Astrocyte (in vitro differentiated cells and primary cell): Measurements from ENCODE around the gene RASGRP3. TPM values are rescaled to one million over a fixed set of nuclear protein-coding genes. Genes with fewer than 3 reads are reported as not detected.
A peak's percentile ranks its signal among the peaks of the same experiment; 100 is the strongest.

Source experiments
- DNase-seq: peaks from one replicate; pipeline ENCODE4 v3.0.0-alpha.2; 2010; ENCODE audit warnings: low read depth
- FAIRE-seq: peaks from 2 replicates; lab custom pipeline; 2011; peaks lifted over from hg19 to GRCh38; lab: Jason Lieb, UNC
- H2AFZ ChIP-seq: 2 replicates; pipeline ENCODE4 v1.6.0; 2012; ENCODE audit warnings: low read depth, low read length, inconsistent platforms
- H3K27ac ChIP-seq: 2 replicates; pipeline ENCODE4 v1.5.1; 2011; ENCODE audit warnings: low read depth, low read length, inconsistent platforms
- H3K27me3 ChIP-seq: 2 replicates; pipeline ENCODE4 v1.6.0; 2011; ENCODE audit warnings: low read length, inconsistent platforms; ENCODE audit not compliant: insufficient read depth
- H3K36me3 ChIP-seq: 2 replicates; pipeline ENCODE4 v1.5.1; 2011; ENCODE audit warnings: low read length, inconsistent platforms; ENCODE audit not compliant: insufficient read depth
- H3K4me1 ChIP-seq: 2 replicates; pipeline ENCODE4 v1.5.1; 2011; ENCODE audit warnings: low read length, inconsistent platforms; ENCODE audit not compliant: insufficient read depth
- H3K4me2 ChIP-seq: 2 replicates; pipeline ENCODE4 v1.6.0; 2012; ENCODE audit warnings: low read length, inconsistent platforms
- H3K4me3 ChIP-seq: 2 replicates; pipeline ENCODE4 v1.5.1; 2011; ENCODE audit warnings: low read depth, mild to moderate bottlenecking, low read length, inconsistent platforms; ENCODE audit not compliant: insufficient read depth
- H3K79me2 ChIP-seq: 2 replicates; pipeline ENCODE4 v1.6.0; 2012; ENCODE audit warnings: mild to moderate bottlenecking, low read length, inconsistent platforms; ENCODE audit not compliant: insufficient read depth
- H3K9ac ChIP-seq: 2 replicates; pipeline ENCODE4 v1.6.0; 2012; ENCODE audit warnings: mild to moderate bottlenecking, low read length, inconsistent platforms
- H3K9me3 ChIP-seq: 2 replicates; pipeline ENCODE4 v1.5.1; 2012; ENCODE audit warnings: low read depth, mild to moderate bottlenecking, low read length, inconsistent platforms; ENCODE audit not compliant: insufficient read depth
- H4K20me1 ChIP-seq: 2 replicates; pipeline ENCODE4 v1.6.0; 2012; ENCODE audit warnings: low read length, inconsistent platforms; ENCODE audit not compliant: insufficient read depth
- H3K27ac Mint-ChIP-seq: one replicate; pipeline ENCODE4 v1.8.0; 2021; ENCODE audit warnings: mild to moderate bottlenecking, mixed read lengths; ENCODE audit not compliant: unreplicated experiment
- H3K27me3 Mint-ChIP-seq: one replicate; pipeline ENCODE4 v1.8.0; 2021; ENCODE audit warnings: low read depth, mixed read lengths; ENCODE audit not compliant: unreplicated experiment
- H3K36me3 Mint-ChIP-seq: one replicate; pipeline ENCODE4 v1.8.0; 2021; ENCODE audit warnings: low read depth, mixed read lengths; ENCODE audit not compliant: unreplicated experiment
- H3K4me1 Mint-ChIP-seq: one replicate; pipeline ENCODE4 v1.8.0; 2021; ENCODE audit warnings: low read depth, mixed read lengths; ENCODE audit not compliant: unreplicated experiment
- H3K4me3 Mint-ChIP-seq: one replicate; pipeline ENCODE4 v1.8.0; 2021; ENCODE audit warnings: mild to moderate bottlenecking, moderate library complexity, mixed read lengths; ENCODE audit not compliant: unreplicated experiment
- H3K9me3 Mint-ChIP-seq: one replicate; pipeline ENCODE4 v1.8.0; 2021; ENCODE audit warnings: mild to moderate bottlenecking, mixed read lengths; ENCODE audit not compliant: unreplicated experiment
- CTCF ChIP-seq: IDR thresholded peaks from 2 replicates; pipeline ENCODE4 v1.5.1; 2011; ENCODE audit warnings: low read depth, mild to moderate bottlenecking, inconsistent platforms, low read length, moderate library complexity; ENCODE audit not compliant: insufficient read depth
- EZH2 ChIP-seq: IDR thresholded peaks from 2 replicates; pipeline ENCODE4 v1.6.1; 2012; ENCODE audit warnings: mild to moderate bottlenecking, low read length, inconsistent platforms; ENCODE audit not compliant: insufficient read depth
- total RNA-seq: library from RNA; stranded (reverse); gene quantifications from 2 replicates; pipeline ENCODE4 v1.2.1, GENCODE V29; 2021

Gene RASGRP3
- total RNA-seq, 1 donor from 2014 or later, result 2.8 TPM

- Histone ChIP-seq H3K4me2 (no peak overlapping the region), H4K20me1 (no peaks in the 10 kb centered on the region), H3K27ac (no peak overlapping the region), H3K4me3 (no peak overlapping the region), H3K4me1 (peaks cover 4% of the 10 kb centered on the region), H2AFZ (no peak overlapping the region), H3K27me3 (no peaks in the 10 kb centered on the region), H3K9me3 (no peaks in the 10 kb centered on the region), H3K36me3 (no peaks in the 10 kb centered on the region), H3K9ac (no peak overlapping the region), H3K79me2 (no peaks in the 10 kb centered on the region)
- Mint-ChIP-seq H3K36me3 (no peaks in the 10 kb centered on the region), H3K4me3 (no peak overlapping the region), H3K9me3 (peaks cover 3% of the 10 kb centered on the region), H3K27ac (no peak overlapping the region), H3K4me1 (peaks cover 30% of the 10 kb centered on the region), H3K27me3 (no peaks in the 10 kb centered on the region)
- TF ChIP-seq CTCF (no peak), EZH2 (no peak)
- DNase-seq (no peak), FAIRE-seq (no peak)
Observed at GRCh38 chr2:33478968-33479731, 2.7 kb downstream of the RASGRP3 start.

- Mint-ChIP-seq H3K36me3 (no peaks in the 10 kb centered on the region), H3K4me3 (no peak overlapping the region), H3K27me3 (no peaks in the 10 kb centered on the region), H3K4me1 (peaks cover 19% of the 10 kb centered on the region), H3K27ac (no peak overlapping the region), H3K9me3 (peaks cover 5% of the 10 kb centered on the region)
- Histone ChIP-seq H3K9me3 (no peaks in the 10 kb centered on the region), H3K27ac (no peak overlapping the region), H3K79me2 (no peaks in the 10 kb centered on the region), H3K27me3 (no peaks in the 10 kb centered on the region), H3K4me1 (no peaks in the 10 kb centered on the region), H2AFZ (no peak overlapping the region), H3K9ac (no peak overlapping the region), H3K4me3 (no peak overlapping the region), H3K36me3 (no peaks in the 10 kb centered on the region), H3K4me2 (no peak overlapping the region), H4K20me1 (no peaks in the 10 kb centered on the region)
- DNase-seq (no peak), FAIRE-seq (no peak)
- no peak for TF ChIP-seq CTCF
- TF ChIP-seq EZH2, result no peak
Observed at GRCh38 chr2:33482518-33482917, 6.1 kb downstream of the RASGRP3 start.

GRCh38 chr2:33484042-33484621 lies 7.7 kb downstream of the RASGRP3 start:
- DNase-seq (peak; percentile 23), FAIRE-seq (no peak)
- H3K4me1 Mint-ChIP-seq, result peaks cover 14% of the 10 kb centered on the region
- peaks cover 3% of the 10 kb centered on the region for H3K27me3 ChIP-seq
- no peak for TF ChIP-seq EZH2
- TF ChIP-seq CTCF, result no peak
- H3K27ac ChIP-seq, result no peak overlapping the region
- no peaks in the 10 kb centered on the region for H3K27me3 Mint-ChIP-seq
- peak overlapping the region; percentile 83 for H3K27ac Mint-ChIP-seq
- H4K20me1 ChIP-seq, result no peaks in the 10 kb centered on the region
- H3K9me3 Mint-ChIP-seq, result peaks cover 5% of the 10 kb centered on the region
- H3K36me3 ChIP-seq, result no peaks in the 10 kb centered on the region
- H3K9ac ChIP-seq, result no peak overlapping the region
- no peak overlapping the region for H3K4me3 ChIP-seq
- no peaks in the 10 kb centered on the region for H3K4me1 ChIP-seq
- no peaks in the 10 kb centered on the region for H3K79me2 ChIP-seq
- H3K36me3 Mint-ChIP-seq, result no peaks in the 10 kb centered on the region
- no peaks in the 10 kb centered on the region for H3K9me3 ChIP-seq
- H3K4me2 ChIP-seq, result no peak overlapping the region
- H3K4me3 Mint-ChIP-seq, result no peak overlapping the region
- H2AFZ ChIP-seq, result no peak overlapping the region
